B cell (primary cell): ENCODE measurements around the gene NAXE. TPM values are rescaled to one million over a fixed set of nuclear protein-coding genes. Genes with fewer than 3 reads are reported as not detected.
A peak's percentile ranks its signal among the peaks of the same experiment; 100 is the strongest.

Experiments
- ATAC-seq: fragments of 200-7000 bp; cut with Tn5 transposase; one replicate; pipeline ENCODE4 v1.10.0; 2021; ENCODE audit warnings: low read depth, mild to moderate bottlenecking, moderate number of reproducible peaks, moderate library complexity
- CTCF ChIA-PET: fragments of 350-600 bp; sonication (Branson Sonifier 250); formaldehyde crosslinking; loops from one replicate; lab custom pipeline; 2021; ENCODE audit warnings: antibody characterized with exemption, inconsistent platforms; lab: Charles Lee
- POLR2A ChIA-PET: fragments of 350-600 bp; sonication (Branson Sonifier 250); formaldehyde crosslinking; loops from one replicate; lab custom pipeline; 2021; ENCODE audit warnings: antibody characterized with exemption; lab: Charles Lee
- DNase-seq: peaks from one replicate; pipeline ENCODE4 v3.0.0; 2013
- H2AFZ ChIP-seq: 2 replicates; pipeline ENCODE4 v1.6.1; 2012; ENCODE audit warnings: mild to moderate bottlenecking, low read depth, low read length; ENCODE audit not compliant: insufficient read depth, poor library complexity, severe bottlenecking
- H3K27ac ChIP-seq, 2 donors: 1 replicate in 1 of 2; 2 replicates in 1 of 2; pipeline ENCODE4 v1.5.1; 2012 to 2013; ENCODE audit warnings: low read length in 2 of 2, mild to moderate bottlenecking in 2 of 2, moderate library complexity in 1 of 2
- H3K27me3 ChIP-seq, 4 experiments: fragments of 200-600 bp in 1 of 4; sonication (generic) in 1 of 4; replicated peaks in 1 of 4; 1 replicate in 2 of 4; 2 replicates in 2 of 4; pipeline versions ENCODE4 v1.6.1 to v1.7.0; 2013 to 2016; ENCODE audit warnings: low read length in 3 of 4, mild to moderate bottlenecking in 2 of 4, mixed read lengths in 1 of 4, moderate library complexity in 1 of 4; ENCODE audit not compliant: insufficient read depth in 4 of 4, control insufficient read depth in 3 of 4; ENCODE audit errors: control extremely low read depth in 1 of 4
- H3K36me3 ChIP-seq, 2 experiments: replicated peaks in 1 of 2; 1 replicate in 1 of 2; 2 replicates in 1 of 2; pipeline versions ENCODE4 v1.6.1 to v1.7.1; 2013; ENCODE audit warnings: low read length in 1 of 2; ENCODE audit not compliant: insufficient read depth in 2 of 2, control insufficient read depth in 1 of 2; ENCODE audit errors: control extremely low read depth in 1 of 2, extremely low read depth in 1 of 2
- H3K4me1 ChIP-seq, 2 donors: fragments of 200-600 bp in 1 of 2; sonication (generic) in 1 of 2; 1 replicate in 1 of 2; 2 replicates in 1 of 2; pipeline versions ENCODE4 v1.5.1 to v1.6.1; 2013 to 2017; ENCODE audit warnings: low read length in 2 of 2; ENCODE audit not compliant: control insufficient read depth in 2 of 2, insufficient read depth in 2 of 2
- H3K4me2 ChIP-seq: replicated peaks from 2 replicates; pipeline ENCODE3; 2012; ENCODE audit warnings: mild to moderate bottlenecking, low read depth, low read length; ENCODE audit not compliant: poor library complexity, severe bottlenecking
- H3K4me3 ChIP-seq, 5 experiments: fragments of 200-600 bp in 1 of 5; sonication (generic) in 1 of 5; 1 replicate in 3 of 5; 2 replicates in 2 of 5; pipeline versions ENCODE4 v1.5.1 to v1.7.0; 2011 to 2016; ENCODE audit warnings: low read length in 4 of 5, mild to moderate bottlenecking in 4 of 5, low read depth in 2 of 5, control low read depth in 1 of 5, moderate library complexity in 1 of 5; ENCODE audit not compliant: insufficient read depth in 1 of 5; ENCODE audit errors: control extremely low read depth in 1 of 5, extremely low read depth in 1 of 5
- H3K79me2 ChIP-seq: fragments of 200-600 bp; sonication (generic); one replicate; pipeline ENCODE4 v1.6.0; 2016; ENCODE audit warnings: low read length; ENCODE audit not compliant: control insufficient read depth, insufficient read depth
- H3K9ac ChIP-seq: fragments of 200-600 bp; sonication (generic); 2 replicates; pipeline ENCODE4 v1.6.1; 2017; ENCODE audit warnings: mild to moderate bottlenecking, low read length, moderate library complexity
- H3K9me3 ChIP-seq, 3 donors: one replicate each; pipeline versions ENCODE4 v1.6.1 to v1.7.1; 2013; ENCODE audit warnings: low read length in 2 of 3; ENCODE audit not compliant: control insufficient read depth in 2 of 3, insufficient read depth in 1 of 3; ENCODE audit errors: control extremely low read depth in 1 of 3
- H4K20me1 ChIP-seq: 2 replicates; pipeline ENCODE4 v1.6.0; 2012; ENCODE audit warnings: mild to moderate bottlenecking, low read length; ENCODE audit not compliant: insufficient read depth, control insufficient read depth, poor library complexity, severe bottlenecking
- H3K27ac Mint-ChIP-seq: one replicate; pipeline ENCODE4 v1.8.0; 2021; ENCODE audit warnings: mixed read lengths
- H3K27me3 Mint-ChIP-seq: one replicate; pipeline ENCODE4 v1.8.0; 2021; ENCODE audit warnings: mixed read lengths
- H3K4me1 Mint-ChIP-seq: one replicate; pipeline ENCODE4 v1.8.0; 2021; ENCODE audit warnings: mixed read lengths
- H3K4me3 Mint-ChIP-seq: one replicate; pipeline ENCODE4 v1.8.0; 2021; ENCODE audit warnings: mixed read lengths
- H3K9me3 Mint-ChIP-seq: one replicate; pipeline ENCODE4 v1.8.0; 2022; ENCODE audit warnings: mixed read lengths; ENCODE audit not compliant: insufficient read depth
- CTCF ChIP-seq: fragments of 200-600 bp; IDR thresholded peaks from one replicate; pipeline ENCODE4 v1.8.0; 2022; ENCODE audit warnings: antibody characterized with exemption, mild to moderate bottlenecking
- EZH2 ChIP-seq: IDR thresholded peaks from 2 replicates; pipeline ENCODE4 v1.6.1; 2012; ENCODE audit warnings: borderline replicate concordance, low read depth, mild to moderate bottlenecking, moderate library complexity, low read length; ENCODE audit not compliant: insufficient read depth, poor library complexity, severe bottlenecking
- WGBS: methylation state at CpG from one replicate; pipeline ENCODE4 v1.1.5; 2013; ENCODE audit warnings: missing lambda C conversion rate; ENCODE audit not compliant: insufficient coverage; 5-methylcytosine and 5-hydroxymethylcytosine counted together
- intact Hi-C: fragments of 100-400 bp; cut with micrococcal nuclease; formaldehyde crosslinking; loops from one replicate; pipeline ENCODE4 v1.10.0; 2022
- polyA plus RNA-seq: library from polyadenylated mRNA; depleted of rRNA; stranded (reverse); fragments of >200 nt; gene quantifications from 2 replicates; pipeline ENCODE4 v1.2.3, GENCODE V29; 2012
- total RNA-seq, 2 donors: library from RNA; stranded (reverse); fragments of 120-200 nt in 1 of 2; gene quantifications; 1 replicate in 1 of 2; 2 replicates in 1 of 2; pipeline versions ENCODE4 v1.2.3 to v1.2.4, GENCODE V29; 2013 to 2022

NAXE gene
- total and polyA plus RNA-seq, 2 donors (not counting 1 experiment from before 2014, with no cell fraction given) = 42.8 to 59.7 TPM

- no peaks in the 10 kb centered on the region for H3K36me3 ChIP-seq
- H4K20me1 ChIP-seq = no peaks in the 10 kb centered on the region
- no peaks in the 10 kb centered on the region for H3K9me3 ChIP-seq
- no peaks in the 10 kb centered on the region for H3K9me3 Mint-ChIP-seq
- no peaks in the 10 kb centered on the region for H3K27me3 ChIP-seq
- H3K4me3 Mint-ChIP-seq = no peak within 1 kb of the TSS
- 95% methylated on average over 5 of the region's 5 CpGs for WGBS
- H3K27me3 Mint-ChIP-seq = no peaks in the 10 kb centered on the region
- ATAC-seq = no peak
- H3K4me2 ChIP-seq = no peak within 1 kb of the TSS
- no peak within 1 kb of the TSS for H3K27ac ChIP-seq
- no peak within 1 kb of the TSS for H2AFZ ChIP-seq
- peaks cover 31% of the 10 kb centered on the region for H3K4me1 Mint-ChIP-seq
- H3K27ac Mint-ChIP-seq = peak within 1 kb of the TSS; percentile 50
- peaks cover 26 to 34% of the 10 kb centered on the region in 2 donors for H3K4me1 ChIP-seq
- TF ChIP-seq CTCF (no peak), EZH2 (no peak)
- ChIA-PET POLR2A (interaction anchor here (0.6 to 1.5 kb wide), 3 partner anchors 29 to 94 kb away, joined by 6 to 15 read pairs (median 10); no protein-coding TSS in a partner anchor), CTCF (interaction anchor here (1.0 to 6.9 kb wide), 6 partner anchors 27 to 121 kb away, joined by 3 to 52 read pairs (median 8); partner anchors contain the start of gene MEF2D)
- intact Hi-C loops = no loop called here
- no peak within 1 kb of the TSS for H3K4me3 ChIP-seq
- DNase-seq = no peak
- H3K79me2 ChIP-seq = peaks cover 26% of the 10 kb centered on the region
- no peak within 1 kb of the TSS for H3K9ac ChIP-seq
Measured at GRCh38 chr1:156579472-156579871, 12.1 kb upstream of the NAXE start, which contains the start of gene TTC24. TTC24 (plus strand) TSS chr1:156579723; CDS start chr1:156581365, 1,642 bp downstream.
